Measurements from ENCODE around the gene ACAN.

GRCh38 chr15:88865498-88866099, 62.4 kb downstream of the ACAN start:
- no peak for TF ChIP-seq POLR2AphosphoS5 (IDR thresholded peaks at IDR 0.05; ENCODE audit: low read depth, low read length)
- no peak for TF ChIP-seq POLR2A (IDR thresholded peaks at IDR 0.05; ENCODE audit: low read depth, low read length)

All from GM12892 (cell line).